Liver (tissue), 9 donors: ENCODE data around the gene EXTL1. TPM values are rescaled to one million over a fixed set of nuclear protein-coding genes. Genes with fewer than 3 reads are reported as not detected.

Source experiments
- DNase-seq: peaks from one replicate; pipeline ENCODE4 v3.0.0-alpha.2; 2017; ENCODE audit warnings: low spot score
- H3K27ac ChIP-seq, 2 donors: one replicate each; pipeline ENCODE4 v1.7.0; 2013; ENCODE audit warnings: inconsistent platforms in 2 of 2, low read length in 2 of 2, control low read depth in 1 of 2, low read depth in 1 of 2, mild to moderate bottlenecking in 1 of 2
- H3K27me3 ChIP-seq, 4 donors: one replicate each; pipeline versions ENCODE4 v1.6.1 to v1.7.0; 2013; ENCODE audit warnings: low read length in 3 of 4, inconsistent platforms in 1 of 4, mild to moderate bottlenecking in 1 of 4, moderate library complexity in 1 of 4; ENCODE audit not compliant: control insufficient read depth in 4 of 4, insufficient read depth in 4 of 4
- H3K36me3 ChIP-seq, 4 donors: one replicate each; pipeline versions ENCODE4 v1.6.1 to v1.7.0; 2013; ENCODE audit warnings: low read length in 3 of 4, mild to moderate bottlenecking in 3 of 4, low read depth in 1 of 4, moderate library complexity in 1 of 4; ENCODE audit not compliant: control insufficient read depth in 4 of 4, insufficient read depth in 3 of 4
- H3K4me1 ChIP-seq, 4 donors: one replicate each; pipeline versions ENCODE4 v1.6.1 to v1.7.0; 2013; ENCODE audit warnings: low read length in 3 of 4, mild to moderate bottlenecking in 3 of 4, moderate library complexity in 1 of 4; ENCODE audit not compliant: control insufficient read depth in 4 of 4, insufficient read depth in 4 of 4
- H3K4me3 ChIP-seq, 3 donors: one replicate each; pipeline versions ENCODE4 v1.6.1 to v1.7.0; 2013; ENCODE audit warnings: low read length in 3 of 3, control low read depth in 1 of 3, low read depth in 1 of 3, mild to moderate bottlenecking in 1 of 3
- H3K9ac ChIP-seq, 2 donors: one replicate each; pipeline ENCODE4 v1.7.0; 2013; ENCODE audit warnings: low read length in 2 of 2, mild to moderate bottlenecking in 2 of 2, moderate library complexity in 2 of 2, control low read depth in 1 of 2, low read depth in 1 of 2
- H3K9me3 ChIP-seq, 4 donors: one replicate each; pipeline versions ENCODE4 v1.6.1 to v1.7.0; 2013; ENCODE audit warnings: low read length in 3 of 4; ENCODE audit not compliant: control insufficient read depth in 4 of 4
- ATF3 ChIP-seq: IDR thresholded peaks from 2 replicates; pipeline ENCODE4 v1.6.1; 2016; ENCODE audit warnings: antibody characterized with exemption
- CTCF ChIP-seq: fragments of 150-350 bp; IDR thresholded peaks from 2 replicates; pipeline ENCODE4 v1.5.1; 2017; ENCODE audit warnings: improper control_type of control experiment, low read depth, low read length; ENCODE audit not compliant: missing input control
- EGR1 ChIP-seq, 2 donors: IDR thresholded peaks; 2 replicates each; pipeline ENCODE4 v1.6.1; 2016 to 2018; ENCODE audit warnings: antibody characterized with exemption in 2 of 2, low read depth in 2 of 2
- FOXA1 ChIP-seq: IDR thresholded peaks from 2 replicates; pipeline ENCODE4 v1.6.1; 2016; ENCODE audit warnings: antibody characterized with exemption
- GABPA ChIP-seq, 2 donors: IDR thresholded peaks in 1 of 2; conservative IDR thresholded peaks in 1 of 2; 2 replicates each; pipeline ENCODE4 v1.6.1; 2016; ENCODE audit warnings: antibody characterized with exemption in 2 of 2, mild to moderate bottlenecking in 1 of 2, moderate library complexity in 1 of 2
- HNF4A ChIP-seq, 2 donors: conservative IDR thresholded peaks; 2 replicates each; pipeline ENCODE4 v1.6.1; 2016; ENCODE audit warnings: antibody characterized with exemption in 2 of 2, mild to moderate bottlenecking in 2 of 2
- HNF4G ChIP-seq: IDR thresholded peaks from 2 replicates; pipeline ENCODE4 v1.6.1; 2016; ENCODE audit warnings: antibody characterized with exemption
- JUND ChIP-seq, 2 donors: IDR thresholded peaks; 2 replicates each; pipeline ENCODE4 v1.6.1; 2016; ENCODE audit warnings: antibody characterized with exemption in 2 of 2
- MAX ChIP-seq: IDR thresholded peaks from 2 replicates; pipeline ENCODE4 v1.6.1; 2016; ENCODE audit warnings: antibody characterized with exemption
- NR2F2 ChIP-seq: IDR thresholded peaks from 2 replicates; pipeline ENCODE4 v1.6.1; 2016; ENCODE audit warnings: antibody characterized with exemption
- RAD21 ChIP-seq, 2 donors: IDR thresholded peaks; 2 replicates each; pipeline ENCODE4 v1.6.1; 2016; ENCODE audit warnings: antibody characterized with exemption in 2 of 2, mild to moderate bottlenecking in 2 of 2
- REST ChIP-seq: IDR thresholded peaks from 2 replicates; pipeline ENCODE4 v1.6.1; 2016; ENCODE audit warnings: antibody characterized with exemption, mild to moderate bottlenecking
- SP1 ChIP-seq: IDR thresholded peaks from 2 replicates; pipeline ENCODE4 v1.6.1; 2018; ENCODE audit warnings: antibody characterized with exemption, mild to moderate bottlenecking
- TAF1 ChIP-seq: conservative IDR thresholded peaks from 2 replicates; pipeline ENCODE4 v1.6.1; 2016; ENCODE audit warnings: antibody characterized with exemption, mild to moderate bottlenecking
- YY1 ChIP-seq: IDR thresholded peaks from 2 replicates; pipeline ENCODE4 v1.6.1; 2016; ENCODE audit warnings: antibody characterized with exemption, mild to moderate bottlenecking
- ZBTB33 ChIP-seq: IDR thresholded peaks from 2 replicates; pipeline ENCODE4 v1.6.1; 2016; ENCODE audit warnings: antibody characterized with exemption
- WGBS: extraction: QIAGEN DNeasy Blood & Tissue Kit; methylation state at CpG from one replicate; pipeline ENCODE4 v1.1.7; 2013; 5-methylcytosine and 5-hydroxymethylcytosine counted together
- polyA plus RNA-seq, 2 donors: library from polyadenylated mRNA; stranded (reverse) in 1 of 2; unstranded in 1 of 2; fragments of 200-250 nt in 1 of 2; fragments of >200 nt in 1 of 2; fragmentation: Nextera tagmentation in 1 of 2; extraction: Ambion mirVana in 1 of 2; gene quantifications; one replicate each; pipeline versions ENCODE4 v1.2.1 to v1.2.3, GENCODE V29; 2013 to 2015
- total RNA-seq, 2 donors: library from RNA; depleted of rRNA; stranded (reverse); fragments of >200 nt; gene quantifications; one replicate each; pipeline ENCODE4 v1.2.3, GENCODE V29; 2014
- donor health status: healthy.
- donor health status: healthy.
- donor health status: healthy.
- donor health status: healthy.
- donor health status: healthy.

The EXTL1 gene
- total and polyA plus RNA-seq, 4 donors = under 0.01 TPM; not detected in 3

- H3K9ac ChIP-seq = no peak overlapping the region
- 74% methylated on average over 3 of the region's 3 CpGs for whole genome bisulfite sequencing
These were observed 43.0 kb downstream of the EXTL1 start for GRCh38 chr1:26064553-26064952.

More at GRCh38 chr1:26064553-26064952, 43.0 kb downstream of the EXTL1 start:
- Histone ChIP-seq H3K36me3 (no peaks in the 10 kb centered on the region), H3K27ac (no peak overlapping the region), H3K9me3 (no peaks in the 10 kb centered on the region), H3K27me3 (no peaks in the 10 kb centered on the region), H3K4me3 (no peak overlapping the region), H3K4me1 (no peaks in the 10 kb centered on the region)
- DNase-seq = no peak
- no peak for TF ChIP-seq GABPA (IDR thresholded peaks at IDR 0.05 in 1 of 2, conservative IDR thresholded peaks at IDR 0.05 in 1 of 2)
- TF ChIP-seq YY1 = no peak
- no peak for TF ChIP-seq ZBTB33
- TF ChIP-seq TAF1 = no peak
- TF ChIP-seq JUND (IDR thresholded peaks at IDR 0.05) = no peak
- no peak for TF ChIP-seq HNF4A (conservative IDR thresholded peaks at IDR 0.05)
- TF ChIP-seq MAX = no peak
- no peak for TF ChIP-seq REST
- TF ChIP-seq SP1 = no peak
- TF ChIP-seq FOXA1 = no peak
- no peak for TF ChIP-seq EGR1 (IDR thresholded peaks at IDR 0.05; ENCODE audit: low read depth in 2 of 2)
- no peak for TF ChIP-seq CTCF
- TF ChIP-seq HNF4G = no peak
- TF ChIP-seq RAD21 (IDR thresholded peaks at IDR 0.05) = no peak
- no peak for TF ChIP-seq NR2F2
- no peak for TF ChIP-seq ATF3
